DOHH2 (cell line): ENCODE data around the gene ZSCAN5C.
"Not testable (repeated sequence)": the region's sequence is repeated elsewhere in the genome, so short reads cannot be mapped to it uniquely, and the experiment has no call there.

Experiments
- H3F3A ChIP-seq: fragments of 200-600 bp; sonication (generic), shearing (Covaris generic); 2 replicates; pipeline ENCODE4 v1.6.0; 2016; ENCODE audit warnings: antibody characterized with exemption, mild to moderate bottlenecking; ENCODE audit not compliant: control insufficient read depth, insufficient read depth
- H3K27ac ChIP-seq: fragments of 200-600 bp; sonication (generic); 2 replicates; pipeline ENCODE4 v1.5.1; 2014; ENCODE audit warnings: low read depth, mild to moderate bottlenecking, low read length, moderate library complexity
- H3K27me3 ChIP-seq: fragments of 200-600 bp; sonication (generic); 2 replicates; pipeline ENCODE4 v1.6.1; 2014; ENCODE audit warnings: mild to moderate bottlenecking, low read length, mixed read lengths; ENCODE audit not compliant: control insufficient read depth
- H3K36me3 ChIP-seq: fragments of 200-600 bp; sonication (generic); 2 replicates; pipeline ENCODE4 v1.6.1; 2014; ENCODE audit warnings: mild to moderate bottlenecking, low read length, moderate library complexity, mixed read lengths; ENCODE audit not compliant: control insufficient read depth
- H3K4me1 ChIP-seq: fragments of 200-600 bp; sonication (generic); 2 replicates; pipeline ENCODE4 v1.6.1; 2014; ENCODE audit warnings: mild to moderate bottlenecking, low read length, mixed read lengths; ENCODE audit not compliant: control insufficient read depth
- H3K4me2 ChIP-seq: fragments of 200-600 bp; sonication (generic); 2 replicates; pipeline ENCODE4 v1.6.0; 2014; ENCODE audit warnings: mild to moderate bottlenecking, low read length, moderate library complexity
- H3K4me3 ChIP-seq: fragments of 200-600 bp; sonication (generic); 2 replicates; pipeline ENCODE4 v1.5.1; 2014; ENCODE audit warnings: mild to moderate bottlenecking, low read length, mixed read lengths
- H3K79me2 ChIP-seq: fragments of 200-600 bp; sonication (generic); 2 replicates; pipeline ENCODE4 v1.6.1; 2014; ENCODE audit warnings: mild to moderate bottlenecking, low read length, mixed read lengths; ENCODE audit not compliant: control insufficient read depth
- H3K9me2 ChIP-seq: fragments of 200-600 bp; sonication (generic); replicated peaks from 2 replicates; pipeline ENCODE4 v1.6.1; 2014; ENCODE audit warnings: mild to moderate bottlenecking, low read length, mixed read lengths; ENCODE audit not compliant: control insufficient read depth
- H3K9me3 ChIP-seq: fragments of 200-600 bp; sonication (generic); 2 replicates; pipeline ENCODE4 v1.6.1; 2014; ENCODE audit warnings: antibody characterized with exemption, low read length, mixed read lengths; ENCODE audit not compliant: control insufficient read depth, insufficient read depth
- H4K20me1 ChIP-seq: fragments of 200-600 bp; sonication (generic); 2 replicates; pipeline ENCODE4 v1.6.0; 2014; ENCODE audit warnings: low read depth, mild to moderate bottlenecking, antibody characterized with exemption, low read length, moderate library complexity; ENCODE audit not compliant: control insufficient read depth, insufficient read depth
- CTCF ChIP-seq: fragments of 200-600 bp; sonication (generic); IDR thresholded peaks from one replicate; pipeline ENCODE4 v1.5.1; 2014; ENCODE audit warnings: antibody characterized with exemption, mild to moderate bottlenecking, low read depth, low read length; ENCODE audit not compliant: poor library complexity, severe bottlenecking
- EZH2phosphoT487 ChIP-seq: fragments of 200-600 bp; sonication (generic); IDR thresholded peaks from 2 replicates; pipeline ENCODE4 v1.6.1; 2017; ENCODE audit warnings: borderline replicate concordance, mild to moderate bottlenecking, antibody characterized with exemption, low read length, moderate library complexity, mixed read lengths

Gene ZSCAN5C

GRCh38 chr19:56191115-56191514, 11.0 kb upstream of the ZSCAN5C start:
- peaks cover 3% of the 10 kb centered on the region; the same call in 1 of the 2 replicates for H3K27me3 ChIP-seq
- H3K9me2 ChIP-seq: no peaks in the 10 kb centered on the region
- no peak for TF ChIP-seq EZH2phosphoT487
- peak; percentile 34 for TF ChIP-seq CTCF
- no peak overlapping the region for H3K4me2 ChIP-seq
- no peak overlapping the region for H3K27ac ChIP-seq
- H3K79me2 ChIP-seq: no peaks in the 10 kb centered on the region
- H4K20me1 ChIP-seq: no peaks in the 10 kb centered on the region
- H3K36me3 ChIP-seq: no peaks in the 10 kb centered on the region
- H3K4me1 ChIP-seq: no peaks in the 10 kb centered on the region
- H3K4me3 ChIP-seq: no peak overlapping the region
- H3F3A ChIP-seq: no peaks in the 10 kb centered on the region
- no peaks in the 10 kb centered on the region for H3K9me3 ChIP-seq

GRCh38 chr19:56191711-56192110, 10.4 kb upstream of the ZSCAN5C start:
- Histone ChIP-seq H4K20me1 (no peaks in the 10 kb centered on the region), H3K36me3 (no peaks in the 10 kb centered on the region), H3K27ac (no peak overlapping the region), H3K79me2 (no peaks in the 10 kb centered on the region), H3K9me2 (no peaks in the 10 kb centered on the region), H3K4me1 (no peaks in the 10 kb centered on the region), H3F3A (no peaks in the 10 kb centered on the region), H3K4me3 (no peak overlapping the region), H3K27me3 (peaks cover 3% of the 10 kb centered on the region; the same call in 1 of the 2 replicates), H3K4me2 (no peak overlapping the region), H3K9me3 (no peaks in the 10 kb centered on the region)
- no peak for TF ChIP-seq EZH2phosphoT487
- TF ChIP-seq CTCF: no peak

GRCh38 chr19:56193981-56194640, 8.0 kb upstream of the ZSCAN5C start:
- H3K36me3 ChIP-seq: no peaks in the 10 kb centered on the region
- H3F3A ChIP-seq: no peaks in the 10 kb centered on the region
- H3K9me2 ChIP-seq: no peaks in the 10 kb centered on the region
- H3K27me3 ChIP-seq: peaks cover 3% of the 10 kb centered on the region; the same call in 1 of the 2 replicates
- TF ChIP-seq CTCF (no peak), EZH2phosphoT487 (no peak)
- H3K9me3 ChIP-seq: no peaks in the 10 kb centered on the region
- no peak overlapping the region for H3K4me3 ChIP-seq
- H3K27ac ChIP-seq: no peak overlapping the region
- H4K20me1 ChIP-seq: no peaks in the 10 kb centered on the region
- H3K79me2 ChIP-seq: no peaks in the 10 kb centered on the region
- no peaks in the 10 kb centered on the region for H3K4me1 ChIP-seq
- no peak overlapping the region for H3K4me2 ChIP-seq

- H3K36me3 ChIP-seq, H3K27me3 ChIP-seq, H3K79me2 ChIP-seq, H3K4me2 ChIP-seq, H3K9me2 ChIP-seq, H3F3A ChIP-seq, H3K9me3 ChIP-seq, H4K20me1 ChIP-seq, H3K27ac ChIP-seq, H3K4me3 ChIP-seq, H3K4me1 ChIP-seq: not testable (repeated sequence)
Observed at GRCh38 chr19:56197646-56198045, 4.4 kb upstream of the ZSCAN5C start, which contains the start of gene ZSCAN5B. ZSCAN5B (minus strand) TSS chr19:56197783; CDS start chr19:56193052, 4,731 bp downstream.
